ENCODE data around the gene TRIM14. TPM values are rescaled to one million over a fixed set of nuclear protein-coding genes. Genes with fewer than 3 reads are reported as not detected.

The TRIM14 gene
- total RNA-seq, 2 experiments from 2014 or later = 23.5 to 23.6 TPM

- ChIA-PET POLR2A (interaction anchor here (0.6 to 2.6 kb wide), 5 partner anchors 18 to 181 kb away, joined by 3 to 18 read pairs (median 6); partner anchors contain the start of genes NANS and TBC1D2), CTCF (interaction anchor here (1.0 to 2.4 kb wide), 5 partner anchors 22 to 189 kb away, joined by 3 to 10 read pairs (median 5); no protein-coding TSS in a partner anchor)
- Mint-ChIP-seq H3K27ac (peak overlapping the region; percentile 94), H3K27me3 (no peaks in the 10 kb centered on the region), H3K36me3 (ENCODE audit: low read depth) (peaks cover 35% of the 10 kb centered on the region), H3K4me3 (peak overlapping the region; percentile 30), H3K4me1 (ENCODE audit: low read depth) (peaks cover 54% of the 10 kb centered on the region), H3K9me3 (no peaks in the 10 kb centered on the region)
- TF ChIP-seq CTCF (IDR thresholded peaks at IDR 0.05) = no peak
- ATAC-seq (ENCODE audit: poor library complexity) (peak; percentile 54), DNase-seq (peak in 4 of 14 experiments; percentile 44 to 69 (median 67))
- peaks cover 21% of the 10 kb centered on the region for H3K36me3 ChIP-seq (ENCODE audit: insufficient read depth, low read length)
- no peaks in the 10 kb centered on the region for H3K9me3 ChIP-seq (ENCODE audit: control insufficient read depth in 1 of 2, insufficient read depth in 1 of 2, low read length in 2 of 2)
- H3K4me1 ChIP-seq (ENCODE audit: insufficient read depth, low read length) = peaks cover 28% of the 10 kb centered on the region
- H3K4me3 ChIP-seq (ENCODE audit: low read length) = no peak overlapping the region
- intact Hi-C loops (cut with DNase I, micrococcal nuclease) = loop anchor here (1.0 to 5.0 kb wide), 6 partner anchors 19 to 129 kb away; partner anchors contain the start of genes CORO2A (in 1 of the 2), NANS (in 1 of the 2) and TRIM14 (in 1 of the 2)
- no peaks in the 10 kb centered on the region for H3K27me3 ChIP-seq (ENCODE audit: control insufficient read depth in 1 of 2, insufficient read depth in 2 of 2, low read length in 2 of 2)
- peak overlapping the region; percentile 73 to 83 for H3K27ac ChIP-seq (ENCODE audit: low read depth in 1 of 2, low read length in 2 of 2)
These were observed 43.7 kb downstream of the TRIM14 start for GRCh38 chr9:98075332-98075805.

DNA sequence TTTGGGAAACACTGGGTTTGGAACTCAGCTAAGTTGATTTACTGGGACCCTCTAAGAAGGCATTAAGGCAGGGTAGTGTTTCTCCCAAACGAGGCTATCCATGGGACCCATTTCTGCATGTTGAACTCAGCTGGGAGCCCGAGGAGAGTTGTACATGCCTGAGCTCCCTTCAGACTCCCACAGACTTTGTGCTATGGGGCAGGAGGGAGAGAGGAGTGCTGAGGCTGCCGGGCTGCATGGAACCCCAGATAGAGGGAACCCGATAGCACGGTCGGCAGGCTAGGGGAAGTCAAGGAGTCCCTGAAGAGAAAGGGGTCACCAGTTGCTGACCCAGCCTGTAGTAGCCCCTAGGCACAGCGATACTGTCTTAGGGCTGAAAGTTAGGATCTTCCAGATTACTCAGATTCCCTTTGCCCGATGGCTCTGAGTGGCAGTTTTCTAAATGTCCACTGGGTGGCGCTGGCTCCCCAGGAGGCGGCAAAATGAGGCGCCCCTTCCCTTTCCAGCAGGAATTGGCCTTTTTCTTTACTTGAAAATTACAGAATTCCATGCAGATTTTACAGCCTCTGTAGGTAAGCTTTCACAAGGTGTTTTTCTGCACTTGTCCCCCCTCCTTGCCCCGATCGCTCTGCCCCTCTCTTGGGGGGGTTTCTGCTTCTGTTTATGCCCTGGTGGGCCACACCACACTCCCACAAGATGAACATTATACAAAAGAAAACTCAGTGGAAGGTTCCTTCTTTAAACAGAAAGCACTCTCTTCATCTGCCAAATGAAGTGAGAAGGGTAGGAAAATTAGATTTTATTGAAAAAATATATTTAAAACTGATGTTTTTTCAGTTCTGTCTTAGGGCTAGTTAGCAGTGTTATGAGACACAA lies 44.7 kb downstream of the TRIM14 start:
- no peak for ATAC-seq (ENCODE audit: poor library complexity)
- intact Hi-C loops (cut with DNase I, micrococcal nuclease) = loop anchor here (1.0 to 5.0 kb wide), 6 partner anchors 44 to 703 kb away; partner anchors contain the start of genes CORO2A (in 1 of the 2) and TRIM14 (in 1 of the 2)
- POLR2A ChIA-PET = interaction anchor here (0.6 to 2.6 kb wide), 7 partner anchors 17 to 189 kb away, joined by 3 to 18 read pairs (median 6); partner anchors contain the start of genes NANS and TBC1D2

More for the DNA sequence above, 44.7 kb downstream of the TRIM14 start:
- H3K27ac ChIP-seq (ENCODE audit: low read depth in 1 of 2, low read length in 2 of 2) = peak overlapping the region; percentile 73 to 83
- peak overlapping the region; percentile 94 for H3K27ac Mint-ChIP-seq
- peaks cover 51% of the 10 kb centered on the region for H3K4me1 Mint-ChIP-seq (ENCODE audit: low read depth)
- CTCF ChIA-PET = interaction anchor here (0.7 to 2.4 kb wide), 9 partner anchors 17 to 190 kb away, joined by 3 to 10 read pairs (median 4); no protein-coding TSS in a partner anchor
- H3K27me3 Mint-ChIP-seq = no peaks in the 10 kb centered on the region
- peak; percentile 99 for TF ChIP-seq CTCF (IDR thresholded peaks at IDR 0.05)
- H3K36me3 ChIP-seq (ENCODE audit: insufficient read depth, low read length) = peaks cover 18% of the 10 kb centered on the region
- peaks cover 28% of the 10 kb centered on the region for H3K4me1 ChIP-seq (ENCODE audit: insufficient read depth, low read length)
- no peaks in the 10 kb centered on the region for H3K9me3 ChIP-seq (ENCODE audit: control insufficient read depth in 1 of 2, insufficient read depth in 1 of 2, low read length in 2 of 2)
- DNase-seq = peak; percentile 48 to 82 (median 65)
- H3K4me3 Mint-ChIP-seq = peak overlapping the region; percentile 69
- H3K9me3 Mint-ChIP-seq = no peaks in the 10 kb centered on the region
- peaks cover 27% of the 10 kb centered on the region for H3K36me3 Mint-ChIP-seq (ENCODE audit: low read depth)
- no peaks in the 10 kb centered on the region for H3K27me3 ChIP-seq (ENCODE audit: control insufficient read depth in 1 of 2, insufficient read depth in 2 of 2, low read length in 2 of 2)
- H3K4me3 ChIP-seq (ENCODE audit: low read length) = no peak overlapping the region

All from CD4-positive, alpha-beta T cell (primary cell).